GM12878 (cell line): ENCODE results near the gene EXOSC1. TPM values are rescaled to one million over a fixed set of nuclear protein-coding genes. Genes with fewer than 3 reads are reported as not detected.

ENCODE experiments used
- BACH1 ChIP-seq: fragments of 450-650 bp; IDR thresholded peaks from 2 replicates; pipeline ENCODE4 v1.6.1; 2017; ENCODE audit warnings: mild to moderate bottlenecking, borderline replicate concordance
- BCLAF1 ChIP-seq: fragments of 450-650 bp; IDR thresholded peaks from 2 replicates; pipeline ENCODE4 v1.6.1; 2017; ENCODE audit warnings: antibody characterized with exemption, mild to moderate bottlenecking, moderate library complexity
- FOS ChIP-seq: IDR thresholded peaks from 3 replicates; pipeline ENCODE4 v1.6.1; 2011; ENCODE audit warnings: borderline replicate concordance; ENCODE audit not compliant: insufficient read length; ENCODE audit errors: extremely low read depth
- MTA3 ChIP-seq: IDR thresholded peaks from 2 replicates; pipeline ENCODE4 v1.6.1; 2012; ENCODE audit warnings: low read length, inconsistent platforms, borderline replicate concordance
- NR2F1 ChIP-seq: fragments of 450-650 bp; conservative IDR thresholded peaks from 2 replicates; pipeline ENCODE4 v1.6.1; 2017; ENCODE audit warnings: mild to moderate bottlenecking
- RELA ChIP-seq: fragments of 450-650 bp; IDR thresholded peaks from 2 replicates; pipeline ENCODE4 v1.8.0; 2014; ENCODE audit warnings: borderline replicate concordance; ENCODE audit not compliant: partially characterized antibody
- ZBTB40 ChIP-seq: fragments of 450-650 bp; IDR thresholded peaks from 2 replicates; pipeline ENCODE4 v1.6.1; 2016; ENCODE audit warnings: mild to moderate bottlenecking, moderate library complexity, borderline replicate concordance
- ZNF207 ChIP-seq: fragments of 450-650 bp; IDR thresholded peaks from 2 replicates; pipeline ENCODE4 v1.6.1; 2014; ENCODE audit warnings: antibody characterized with exemption, mild to moderate bottlenecking, borderline replicate concordance
- polyA plus RNA-seq, 11 experiments: library from polyadenylated mRNA; depleted of rRNA in 4 of 11; unstranded in 6 of 11; stranded (reverse) in 5 of 11; fragments of >200 nt; fragmentation: Nextera tagmentation in 4 of 11; fragmentation: Illumina TruSeq in 1 of 11; extraction: Ambion mirVana in 4 of 11; extraction: Trizol in 1 of 11; gene quantifications; 1 replicate in 1 of 11; 2 replicates in 10 of 11; pipeline versions ENCODE4 v1.2.1 to v1.2.3, GENCODE V29; 2011 to 2016; ENCODE audit warnings: inconsistent platforms in 2 of 11, missing spikeins in 2 of 11, low read depth in 1 of 11
- total RNA-seq, 4 experiments: library from RNA; depleted of rRNA in 3 of 4; stranded (reverse); fragments of >200 nt in 3 of 4; fragmentation: Illumina TruSeq in 1 of 4; extraction: Trizol in 1 of 4; gene quantifications; 2 replicates each; pipeline versions ENCODE4 v1.2.1 to v1.2.3, GENCODE V29; 2013 to 2021
- TF ChIP-seq, protein P1 (sequence below): fragments of 450-650 bp; conservative IDR thresholded peaks from 2 replicates; pipeline ENCODE4 v1.6.1; 2017; ENCODE audit warnings: mild to moderate bottlenecking, moderate library complexity
- TF ChIP-seq, protein P2 (sequence below): IDR thresholded peaks from 2 replicates; pipeline ENCODE4 v1.6.1; 2011; ENCODE audit warnings: low read depth, low read length, improper control_type of control experiment, borderline replicate concordance

The EXOSC1 gene
- total and polyA plus RNA-seq, 10 of the 15 experiments (the other 5 are each of a cell fraction or from before 2014, with no cell fraction given), result 43.4 to 121 (median 75.1) TPM

GRCh38 chr10:97445722-97446639, at the start of gene EXOSC1, which contains the start of gene ZDHHC16 (continued):
- peak; percentile 60; the same call in 1 of the 2 replicates for TF ChIP-seq ZBTB40
- TF ChIP-seq RELA, result peak; percentile 9
- TF ChIP-seq, protein P1, sequence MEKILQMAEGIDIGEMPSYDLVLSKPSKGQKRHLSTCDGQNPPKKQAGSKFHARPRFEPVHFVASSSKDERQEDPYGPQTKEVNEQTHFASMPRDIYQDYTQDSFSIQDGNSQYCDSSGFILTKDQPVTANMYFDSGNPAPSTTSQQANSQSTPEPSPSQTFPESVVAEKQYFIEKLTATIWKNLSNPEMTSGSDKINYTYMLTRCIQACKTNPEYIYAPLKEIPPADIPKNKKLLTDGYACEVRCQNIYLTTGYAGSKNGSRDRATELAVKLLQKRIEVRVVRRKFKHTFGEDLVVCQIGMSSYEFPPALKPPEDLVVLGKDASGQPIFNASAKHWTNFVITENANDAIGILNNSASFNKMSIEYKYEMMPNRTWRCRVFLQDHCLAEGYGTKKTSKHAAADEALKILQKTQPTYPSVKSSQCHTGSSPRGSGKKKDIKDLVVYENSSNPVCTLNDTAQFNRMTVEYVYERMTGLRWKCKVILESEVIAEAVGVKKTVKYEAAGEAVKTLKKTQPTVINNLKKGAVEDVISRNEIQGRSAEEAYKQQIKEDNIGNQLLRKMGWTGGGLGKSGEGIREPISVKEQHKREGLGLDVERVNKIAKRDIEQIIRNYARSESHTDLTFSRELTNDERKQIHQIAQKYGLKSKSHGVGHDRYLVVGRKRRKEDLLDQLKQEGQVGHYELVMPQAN, result peak; percentile 85
- no peak for TF ChIP-seq ZNF207
- no peak for TF ChIP-seq BCLAF1
- TF ChIP-seq, protein P2, sequence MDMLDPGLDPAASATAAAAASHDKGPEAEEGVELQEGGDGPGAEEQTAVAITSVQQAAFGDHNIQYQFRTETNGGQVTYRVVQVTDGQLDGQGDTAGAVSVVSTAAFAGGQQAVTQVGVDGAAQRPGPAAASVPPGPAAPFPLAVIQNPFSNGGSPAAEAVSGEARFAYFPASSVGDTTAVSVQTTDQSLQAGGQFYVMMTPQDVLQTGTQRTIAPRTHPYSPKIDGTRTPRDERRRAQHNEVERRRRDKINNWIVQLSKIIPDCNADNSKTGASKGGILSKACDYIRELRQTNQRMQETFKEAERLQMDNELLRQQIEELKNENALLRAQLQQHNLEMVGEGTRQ, result peak; percentile 23; the same call in 1 of the 2 replicates
- no peak for TF ChIP-seq MTA3
- peak; percentile 65 for TF ChIP-seq FOS
- TF ChIP-seq NR2F1, result peak; percentile 43; the same call in 1 of the 2 replicates
- peak; percentile 43; the same call in 1 of the 2 replicates for TF ChIP-seq BACH1
